HepG2 (cell line): ENCODE measurements around the gene ZSCAN21. TPM values are rescaled to one million over a fixed set of nuclear protein-coding genes. Genes with fewer than 3 reads are reported as not detected.
A peak's percentile ranks its signal among the peaks of the same experiment; 100 is the strongest.

Source experiments
- AGO2 ChIP-seq: fragments of 200-400 bp; formaldehyde crosslinking; optimal IDR thresholded peaks from 2 replicates; pipeline ENCODE3; 2017; ENCODE audit warnings: mild to moderate bottlenecking, low read depth, low read length, moderate library complexity
- FLYWCH1 ChIP-seq: sonication (generic); formaldehyde crosslinking; IDR thresholded peaks from 2 replicates; pipeline ENCODE4 v1.8.1; 2023; ENCODE audit warnings: mild to moderate bottlenecking, missing genetic modification reagents
- FUBP1 ChIP-seq: sonication (generic); formaldehyde crosslinking; IDR thresholded peaks from 2 replicates; pipeline ENCODE4 v1.5.1; 2020; ENCODE audit warnings: missing genetic modification reagents, mild to moderate bottlenecking, borderline replicate concordance
- NFYC ChIP-seq: IDR thresholded peaks from 2 replicates; pipeline ENCODE4 v1.6.1; 2016; ENCODE audit warnings: missing genetic modification reagents, missing compliant biosample characterization
- PBX2 ChIP-seq: IDR thresholded peaks from 2 replicates; pipeline ENCODE4 v1.6.1; 2016; ENCODE audit warnings: control low read depth
- SSRP1 ChIP-seq: IDR thresholded peaks from 2 replicates; pipeline ENCODE4 v1.6.1; 2016; ENCODE audit warnings: control low read depth
- TEAD2 ChIP-seq: sonication (generic); formaldehyde crosslinking; IDR thresholded peaks from 2 replicates; pipeline ENCODE4 v1.9.0; 2021; ENCODE audit warnings: missing genetic modification reagents
- TFDP1 ChIP-seq: IDR thresholded peaks from 2 replicates; pipeline ENCODE4 v1.6.1; 2016; ENCODE audit warnings: missing compliant biosample characterization, missing genetic modification reagents, borderline replicate concordance
- ZBTB7A ChIP-seq: sonication (generic); formaldehyde crosslinking; IDR thresholded peaks from 2 replicates; pipeline ENCODE4 v1.8.0; 2022; ENCODE audit warnings: mild to moderate bottlenecking, missing genetic modification reagents
- ZHX2 ChIP-seq, 2 experiments: sonication (generic) in 1 of 2; formaldehyde crosslinking in 1 of 2; IDR thresholded peaks; 2 replicates each; pipeline versions ENCODE4 v1.6.1 to v1.9.0; 2014 to 2022; ENCODE audit warnings: antibody characterized with exemption in 1 of 2, borderline replicate concordance in 1 of 2, inconsistent platforms in 1 of 2, low read depth in 1 of 2, missing genetic modification reagents in 1 of 2
- ZNF20 ChIP-seq: sonication (generic); formaldehyde crosslinking; IDR thresholded peaks from 2 replicates; pipeline ENCODE4 v1.4.0; 2020; ENCODE audit warnings: mild to moderate bottlenecking, moderate library complexity, missing genetic modification reagents
- ZNF260 ChIP-seq: sonication (generic); formaldehyde crosslinking; IDR thresholded peaks from 2 replicates; pipeline ENCODE4 v1.4.0; 2020; ENCODE audit warnings: missing genetic modification reagents, low read depth, mild to moderate bottlenecking, borderline replicate concordance
- ZNF383 ChIP-seq: sonication (generic); formaldehyde crosslinking; IDR thresholded peaks from 2 replicates; pipeline ENCODE4 v1.4.0; 2020; ENCODE audit warnings: missing genetic modification reagents, mild to moderate bottlenecking, borderline replicate concordance
- ZNF549 ChIP-seq: sonication (generic); formaldehyde crosslinking; IDR thresholded peaks from 2 replicates; pipeline ENCODE4 v1.5.0; 2020; ENCODE audit warnings: missing genetic modification reagents
- ZNF570 ChIP-seq: sonication (generic); formaldehyde crosslinking; IDR thresholded peaks from 2 replicates; pipeline ENCODE4 v1.4.0; 2020; ENCODE audit warnings: mild to moderate bottlenecking, missing genetic modification reagents, borderline replicate concordance
- ZNF766 ChIP-seq: sonication (generic); formaldehyde crosslinking; IDR thresholded peaks from 2 replicates; pipeline ENCODE4 v1.5.0; 2020; ENCODE audit warnings: missing genetic modification reagents, borderline replicate concordance
- ZNF850 ChIP-seq: sonication (generic); formaldehyde crosslinking; conservative IDR thresholded peaks from 2 replicates; pipeline ENCODE4 v1.9.0; 2021; ENCODE audit warnings: mild to moderate bottlenecking, missing genetic modification reagents
- polyA plus RNA-seq, 8 experiments: library from polyadenylated mRNA; depleted of rRNA in 3 of 8; stranded (reverse) in 7 of 8; unstranded in 1 of 8; fragments of >200 nt; fragmentation: Illumina TruSeq in 4 of 8; extraction: Trizol in 4 of 8; gene quantifications; 2 replicates each; pipeline versions ENCODE4 v1.2.1 to v1.2.3, GENCODE V29; 2011 to 2016; ENCODE audit warnings: low read depth in 4 of 8, missing spikeins in 1 of 8, mixed read lengths in 1 of 8; ENCODE audit not compliant: insufficient read depth in 1 of 8
- total RNA-seq, 5 experiments: library from RNA; depleted of rRNA; stranded (reverse); fragments of >200 nt; fragmentation: Illumina TruSeq; extraction: Trizol; gene quantifications; 2 replicates each; pipeline ENCODE4 v1.2.3, GENCODE V29; 2016; ENCODE audit warnings: low read depth in 1 of 5

Gene ZSCAN21
- total and polyA plus RNA-seq, 2 of the 13 experiments (the other 11 are each of a cell fraction or from before 2014, with no cell fraction given): 7.0 to 10.0 TPM

GRCh38 chr7:100079024-100079560 is 29.5 kb downstream of the ZSCAN21 start (continued):
- TF ChIP-seq ZHX2 (IDR thresholded peaks at IDR 0.05; ENCODE audit: low read depth): no peak
- no peak for TF ChIP-seq ZHX2 (CRISPR knock-in tag; IDR thresholded peaks at IDR 0.05; ENCODE audit: borderline replicate concordance)
- no peak for TF ChIP-seq TFDP1 (CRISPR knock-in tag)
- TF ChIP-seq NFYC: no peak
- TF ChIP-seq ZNF766 (CRISPR knock-in tag): no peak
- TF ChIP-seq FLYWCH1 (CRISPR knock-in tag): no peak
- no peak for TF ChIP-seq AGO2
- TF ChIP-seq FUBP1 (CRISPR knock-in tag): no peak
- TF ChIP-seq ZNF549 (CRISPR knock-in tag): no peak
- TF ChIP-seq ZNF850: no peak
- TF ChIP-seq SSRP1: peak; percentile 79; the same call in 1 of the 2 replicates
- no peak for TF ChIP-seq ZNF260 (CRISPR knock-in tag)
- no peak for TF ChIP-seq TEAD2 (CRISPR knock-in tag)
- TF ChIP-seq ZNF20 (CRISPR knock-in tag): no peak
- no peak for TF ChIP-seq ZBTB7A (CRISPR knock-in tag)
- TF ChIP-seq ZNF383: no peak
- TF ChIP-seq ZNF570 (CRISPR knock-in tag): no peak
- no peak for TF ChIP-seq PBX2 (CRISPR knock-in tag)
